Medulla oblongata (tissue), 1 donor: ENCODE data around the gene NFKBIL1.
"Not testable (repeated sequence)": the region's sequence is repeated elsewhere in the genome, so short reads cannot be mapped to it uniquely, and the experiment has no call there.

Experiments
- DNase-seq: peaks from one replicate; pipeline ENCODE4 v3.0.0-alpha.2; 2015; ENCODE audit errors: extremely low spot score

NFKBIL1 gene

DNA sequence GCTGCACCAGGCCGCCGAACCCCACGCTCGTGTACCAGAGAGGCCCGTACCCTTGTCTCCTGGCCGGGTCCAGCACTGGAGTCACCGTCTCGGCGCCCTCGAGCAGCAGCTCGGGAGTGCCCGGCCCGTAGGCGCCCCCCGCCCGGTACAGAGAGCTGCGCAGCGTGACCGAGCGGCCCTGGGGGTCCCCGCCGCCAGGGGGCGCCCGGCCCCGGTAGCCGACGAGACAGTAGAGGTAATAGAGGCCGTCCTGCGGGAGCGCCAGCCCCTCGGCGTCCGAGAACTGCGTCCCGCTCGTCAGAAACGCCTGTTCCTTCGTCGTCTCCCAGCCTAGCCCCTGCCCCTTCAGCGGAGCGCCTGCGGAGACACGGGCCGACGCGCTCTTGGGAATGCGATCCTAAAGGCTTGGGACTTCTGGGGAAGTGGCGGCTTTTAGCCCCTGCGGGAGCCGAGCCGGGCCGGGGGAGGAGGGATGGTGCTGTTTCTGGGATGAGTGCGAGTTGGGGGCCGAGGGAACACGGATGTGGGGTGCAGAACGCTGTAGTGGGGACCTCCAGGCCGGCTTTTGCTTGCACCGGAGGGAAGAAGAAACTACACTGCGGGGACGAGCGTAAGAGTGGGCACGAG, 33.5 kb downstream of the NFKBIL1 start:
- peak; percentile 84 for DNase-seq

DNA sequence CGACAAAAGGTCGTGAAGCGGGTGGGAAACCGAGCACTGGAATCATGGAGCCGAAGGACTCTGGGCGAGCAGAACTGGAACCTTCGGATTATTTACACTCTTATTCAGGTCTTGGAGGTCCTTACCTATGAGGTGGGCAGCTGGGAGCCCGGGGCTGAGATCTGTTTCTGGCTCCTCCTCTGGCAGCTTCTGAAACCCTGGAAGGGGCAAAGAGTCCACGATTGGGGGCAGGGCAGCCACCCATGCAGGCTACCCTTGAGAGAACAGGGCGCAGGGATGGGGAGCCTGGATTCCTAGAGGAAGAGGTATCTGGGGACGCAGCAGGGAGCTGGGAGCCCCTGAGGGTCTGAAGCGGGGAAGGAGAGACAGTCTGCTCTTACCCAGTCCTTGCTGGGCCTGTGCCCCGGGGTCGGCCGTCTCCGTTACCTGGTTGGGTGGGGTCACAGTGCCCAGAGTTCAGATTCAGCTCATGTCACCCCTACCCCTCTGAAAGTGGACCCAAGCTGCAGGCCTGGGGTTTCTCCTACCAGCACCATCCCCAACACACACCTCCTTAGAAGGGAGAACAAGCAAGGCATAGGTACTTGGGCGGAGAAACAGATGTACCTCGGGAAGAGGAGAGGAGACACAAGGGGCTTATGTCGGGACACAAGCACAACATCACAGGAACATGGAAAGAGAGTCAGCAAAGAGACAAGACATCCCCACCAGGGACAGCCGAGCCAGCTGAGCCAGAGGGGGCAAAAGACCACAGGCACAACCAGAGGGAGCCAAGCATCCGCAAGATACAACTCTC, 34.2 kb downstream of the NFKBIL1 start:
- no peak for DNase-seq

DNA sequence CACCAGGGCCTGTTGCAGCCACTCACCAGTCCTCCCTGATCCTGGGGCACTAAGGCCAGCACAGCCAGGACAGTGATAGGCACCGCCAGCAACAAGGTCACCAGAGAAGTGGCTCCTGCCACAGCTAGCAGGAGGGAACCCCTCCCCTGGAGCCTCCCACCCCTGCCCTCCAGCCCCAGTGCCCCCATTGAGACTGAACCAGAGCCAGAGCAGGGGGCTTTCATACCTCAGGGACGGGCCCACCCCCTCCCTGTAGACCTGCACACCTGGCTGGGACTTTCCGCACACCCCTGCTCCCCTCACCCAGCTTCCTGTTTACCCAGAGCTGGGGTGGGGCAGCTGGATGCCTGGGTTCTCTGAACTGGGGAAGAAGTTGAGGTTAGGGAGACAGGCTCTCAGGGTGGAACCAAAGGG, 34.8 kb downstream of the NFKBIL1 start, which contains the start of gene LTB:
Gene LTB (minus strand): TSS at position 195 of the 414 bp plus-strand sequence. CDS start 7 bp downstream, at position 188.
- no peak for DNase-seq

- DNase-seq = no peak
Observed at GRCh38 chr6:31585491-31585890, 38.1 kb downstream of the NFKBIL1 start.

DNA sequence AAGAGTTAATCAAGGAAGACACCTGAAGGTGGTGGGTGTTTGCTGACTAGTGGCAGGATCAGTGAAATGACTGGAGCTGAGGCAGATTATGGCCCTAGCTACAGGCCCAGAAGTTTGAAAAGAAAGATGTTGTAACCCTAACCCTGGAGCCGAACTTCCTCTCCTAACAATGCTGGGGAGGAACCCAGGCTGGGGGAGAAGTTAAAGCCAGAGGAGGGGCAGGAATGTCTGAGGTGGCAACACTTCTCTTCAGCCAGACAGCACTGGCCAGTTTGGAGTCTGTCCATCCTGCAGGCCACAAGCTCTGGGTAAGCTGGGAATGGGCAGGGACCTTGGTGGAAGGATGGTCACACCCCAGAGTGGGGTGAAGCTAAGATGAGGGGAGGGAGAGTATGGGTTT, 38.6 kb downstream of the NFKBIL1 start, which contains the start of gene LST1:
Gene LST1 (plus strand): TSS at position 270 of the 400 bp plus-strand sequence. CDS start 1,023 bp downstream, outside the sequence.
- peak; percentile 77 for DNase-seq

- peak; percentile 67 for DNase-seq
Observed at GRCh38 chr6:31586599-31587281, 39.3 kb downstream of the NFKBIL1 start.

DNA sequence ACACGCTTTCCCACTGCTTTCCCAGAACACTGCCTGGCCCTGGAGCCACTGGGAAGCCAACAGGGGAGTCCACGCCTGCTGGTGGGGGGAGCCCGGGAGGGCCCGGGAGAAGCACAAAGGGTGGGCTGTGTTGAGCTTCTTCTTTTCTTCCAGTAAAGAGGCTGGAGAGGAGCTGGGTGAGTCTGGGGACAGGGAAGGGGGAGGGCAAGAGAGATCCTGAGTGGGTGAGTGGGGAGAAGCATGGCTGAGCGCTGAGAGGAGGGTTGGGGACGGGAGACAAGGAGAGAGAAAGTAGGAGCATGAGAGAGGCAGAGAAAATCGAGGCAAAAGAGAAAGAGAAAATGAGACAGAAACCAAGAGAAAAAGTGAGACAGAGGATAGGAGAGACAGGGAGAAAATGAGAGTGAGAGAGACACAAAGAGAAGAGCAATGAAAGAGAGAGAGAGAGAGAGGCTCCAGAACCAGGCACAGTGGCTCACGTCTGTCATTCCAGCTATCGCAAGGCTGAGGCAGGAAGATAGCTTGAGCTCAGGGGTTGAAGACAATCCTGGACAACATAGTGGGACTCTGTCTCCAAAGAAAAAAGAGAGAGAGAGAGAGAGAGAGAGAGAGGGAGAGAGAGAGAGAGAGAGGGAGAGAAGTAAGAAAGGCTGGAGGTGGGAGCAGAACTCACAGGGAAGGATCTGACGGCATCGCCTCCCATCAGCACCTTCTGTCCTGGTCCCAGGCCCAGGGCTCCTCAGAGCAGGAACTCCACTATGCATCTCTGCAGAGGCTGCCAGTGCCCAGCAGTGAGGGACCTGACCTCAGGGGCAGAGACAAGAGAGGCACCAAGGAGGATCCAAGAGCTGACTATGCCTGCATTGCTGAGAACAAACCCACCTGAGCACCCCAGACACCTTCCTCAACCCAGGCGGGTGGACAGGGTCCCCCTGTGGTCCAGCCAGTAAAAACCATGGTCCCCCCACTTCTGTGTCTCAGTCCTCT, 40.7 kb downstream of the NFKBIL1 start:
- DNase-seq = no peak

GRCh38 chr6:31588871-31589650, 41.7 kb downstream of the NFKBIL1 start:
- DNase-seq = no peak

DNA sequence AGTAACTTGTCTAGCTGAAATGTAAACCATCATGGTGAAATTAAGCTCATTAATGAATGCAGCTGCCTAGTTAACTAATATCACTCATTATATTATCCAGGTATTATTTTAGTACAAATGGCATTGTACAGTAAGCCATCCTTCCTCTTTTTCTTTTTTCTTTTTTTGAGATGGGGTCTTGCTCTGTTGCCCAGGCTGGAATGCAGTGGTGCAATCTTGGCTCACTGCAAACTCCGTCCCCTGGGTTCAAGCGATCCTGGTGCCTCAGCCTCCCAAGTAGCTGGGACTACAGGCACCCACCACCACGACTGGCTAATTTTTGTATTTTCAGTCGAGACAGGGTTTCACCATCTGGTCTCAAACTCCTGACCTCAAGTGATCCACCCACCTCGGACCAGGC, 43.3 kb downstream of the NFKBIL1 start:
- DNase-seq = not testable (repeated sequence)

DNA sequence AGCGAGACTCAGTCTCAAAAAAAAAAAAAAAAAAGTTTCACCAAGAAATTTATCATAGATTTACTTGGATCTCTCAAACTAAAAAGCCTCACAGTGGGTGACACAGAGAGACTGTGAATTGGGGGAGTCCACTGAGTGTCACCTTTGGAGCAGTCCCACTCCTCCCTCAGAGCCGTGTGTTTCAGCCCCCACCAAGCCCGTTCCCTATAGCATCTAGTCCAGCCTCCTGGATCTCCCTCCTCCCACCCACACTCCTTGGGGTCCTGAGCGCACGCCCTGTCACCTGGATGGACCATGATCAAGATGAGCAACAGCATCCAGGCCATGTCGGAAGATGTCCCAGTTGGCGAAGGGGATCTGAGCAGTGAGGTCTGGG, 45.0 kb downstream of the NFKBIL1 start:
- DNase-seq = no peak

GRCh38 chr6:31597006-31597405, 49.6 kb downstream of the NFKBIL1 start:
- DNase-seq = peak; percentile 20

DNA sequence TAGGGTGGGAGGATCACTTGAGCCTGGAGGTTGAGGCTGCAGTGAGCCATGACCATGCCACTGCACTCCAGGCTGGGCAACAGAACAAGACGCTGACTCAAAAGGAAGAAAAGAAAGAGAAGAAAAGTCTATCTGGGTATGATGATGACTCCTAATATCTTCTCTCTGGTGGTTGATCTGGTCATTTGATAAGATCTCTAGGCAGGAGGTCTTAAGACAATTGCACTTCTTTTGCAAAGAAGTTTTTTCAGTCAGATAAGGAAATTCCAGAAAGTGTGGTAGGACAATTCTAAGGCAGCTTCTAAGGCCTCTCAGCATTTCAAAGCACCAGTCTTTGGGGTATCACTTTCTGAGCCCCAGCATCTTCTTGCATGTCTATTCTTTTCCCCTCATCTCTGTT, 59.9 kb downstream of the NFKBIL1 start:
- no peak for DNase-seq
